NCI-H1048 (cell line): Measurements from ENCODE around the gene PRR12.
A peak's percentile ranks its signal among the peaks of the same experiment; 100 is the strongest.

Source experiments
- DNase-seq: peaks from one replicate; lab custom pipeline; 2025; lab: John Stamatoyannopoulos, UW

Gene PRR12

GRCh38 chr19:49560358-49560900 lies 30.6 kb upstream of the PRR12 start:
- no peak for DNase-seq

GRCh38 chr19:49564616-49565045 lies 26.4 kb upstream of the PRR12 start:
- DNase-seq = no peak

GRCh38 chr19:49565261-49565660 lies 25.7 kb upstream of the PRR12 start:
- DNase-seq = no peak

- DNase-seq = no peak
Observed at GRCh38 chr19:49566302-49566701, 24.7 kb upstream of the PRR12 start.

GRCh38 chr19:49567861-49568441 lies 23.0 kb upstream of the PRR12 start:
- no peak for DNase-seq

GRCh38 chr19:49570138-49570856 lies 20.7 kb upstream of the PRR12 start:
- peak; percentile 67 for DNase-seq

- no peak for DNase-seq
Observed at GRCh38 chr19:49570997-49571676, 19.8 kb upstream of the PRR12 start.

GRCh38 chr19:49573009-49573408 lies 18.0 kb upstream of the PRR12 start:
- DNase-seq = no peak

GRCh38 chr19:49573425-49573824 lies 17.6 kb upstream of the PRR12 start:
- DNase-seq = no peak

- DNase-seq = no peak
Observed at GRCh38 chr19:49574206-49574755, 16.7 kb upstream of the PRR12 start.

- DNase-seq = no peak
Observed at GRCh38 chr19:49579193-49579592, 11.8 kb upstream of the PRR12 start.

GRCh38 chr19:49579947-49580263 lies 11.1 kb upstream of the PRR12 start:
- no peak for DNase-seq

GRCh38 chr19:49580264-49581006 lies 10.5 kb upstream of the PRR12 start, which contains the start of gene NOSIP:
Gene NOSIP (minus strand): TSS chr19:49580556. CDS start chr19:49560691, 19,865 bp downstream.
- DNase-seq = peak; percentile 88

GRCh38 chr19:49581007-49581508 lies 9.9 kb upstream of the PRR12 start, which contains the start of gene PRRG2:
Gene PRRG2 (plus strand): TSS chr19:49581316. CDS start chr19:49583220, 1,904 bp downstream.
- DNase-seq = no peak

- no peak for DNase-seq
Observed at GRCh38 chr19:49583239-49583638, 7.7 kb upstream of the PRR12 start.

GRCh38 chr19:49585023-49585422 lies 6.0 kb upstream of the PRR12 start:
- DNase-seq = no peak

GRCh38 chr19:49587227-49587626 lies 3.8 kb upstream of the PRR12 start:
- no peak for DNase-seq

- DNase-seq = no peak
Observed at GRCh38 chr19:49588365-49589122, 2.4 kb upstream of the PRR12 start.

GRCh38 chr19:49589502-49589905 lies 1.5 kb upstream of the PRR12 start:
- no peak for DNase-seq

- DNase-seq = peak; percentile 89
Observed at GRCh38 chr19:49590071-49590970, 661 bp upstream of the PRR12 start.
